PFSK-1 (cell line): ENCODE measurements around the gene NFATC4. TPM values are rescaled to one million over a fixed set of nuclear protein-coding genes. Genes with fewer than 3 reads are reported as not detected.

ENCODE experiments used
- FOXP2 ChIP-seq: optimal IDR thresholded peaks from 2 replicates; pipeline ENCODE3; 2011; ENCODE audit warnings: borderline replicate concordance, control low read depth, inconsistent platforms; ENCODE audit not compliant: insufficient read depth; ENCODE audit errors: extremely low read length, extremely low read depth
- POLR2AphosphoS5 ChIP-seq: IDR thresholded peaks from 2 replicates; pipeline ENCODE4 v1.6.1; 2012; ENCODE audit warnings: low read depth, mild to moderate bottlenecking, control low read depth, low read length, moderate library complexity
- SIN3A ChIP-seq: IDR thresholded peaks from 2 replicates; pipeline ENCODE4 v1.6.1; 2012; ENCODE audit warnings: mild to moderate bottlenecking, low read length, moderate library complexity, borderline replicate concordance; ENCODE audit not compliant: insufficient read depth
- TAF1 ChIP-seq: IDR thresholded peaks from 2 replicates; pipeline ENCODE4 v1.6.1; 2012; ENCODE audit warnings: low read length, control low read depth, borderline replicate concordance; ENCODE audit not compliant: insufficient read depth
- polyA plus RNA-seq: library from polyadenylated mRNA; unstranded; fragments of >200 nt; gene quantifications from one replicate; pipeline ENCODE4 v1.2.1, GENCODE V29; 2012; ENCODE audit warnings: low read depth, missing spikeins; ENCODE audit not compliant: insufficient read length
- TF ChIP-seq, protein P1 (sequence below), 2 experiments: IDR thresholded peaks; 2 replicates each; pipeline versions ENCODE4 v1.6.1 to v1.8.0; 2011 to 2012; ENCODE audit warnings: low read depth in 2 of 2, low read length in 2 of 2, control low read depth in 1 of 2, inconsistent platforms in 1 of 2, mild to moderate bottlenecking in 1 of 2, moderate library complexity in 1 of 2; ENCODE audit not compliant: insufficient read depth in 1 of 2

NFATC4 gene
- 110 TPM for polyA plus RNA-seq

DNA sequence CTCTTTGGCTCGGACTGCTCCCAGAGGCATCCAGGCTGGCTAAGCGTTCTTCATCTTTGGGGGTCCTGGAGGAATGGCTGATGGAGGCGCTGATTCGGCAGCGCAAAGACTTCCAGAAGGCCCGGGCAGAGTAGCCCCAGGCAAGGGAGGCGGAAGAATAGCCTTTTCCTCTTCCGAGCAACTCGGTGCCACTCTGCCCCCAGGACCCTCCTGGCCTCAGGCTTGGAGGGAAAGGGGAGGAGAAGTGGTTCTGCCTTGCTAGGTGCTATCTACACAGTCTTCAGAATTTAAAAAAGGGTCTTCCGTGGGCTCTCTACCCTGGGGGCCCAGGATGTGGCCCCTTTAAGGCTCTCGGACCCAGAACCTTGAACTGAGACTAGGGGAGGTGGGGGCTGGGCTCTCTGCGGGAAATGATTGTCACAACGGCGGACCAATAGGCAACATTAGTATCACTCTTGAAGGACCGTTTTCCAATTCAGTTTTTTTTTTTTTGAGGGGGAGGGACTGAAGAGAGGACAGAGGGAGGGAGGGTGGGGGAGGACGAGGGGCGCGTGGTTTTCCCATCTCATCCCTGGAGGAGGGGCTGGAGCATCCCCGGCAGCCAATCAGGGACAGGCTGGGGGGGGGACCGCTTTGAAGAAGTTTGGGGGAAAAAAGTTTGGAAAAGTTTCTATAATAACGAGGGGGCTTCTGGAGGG lies at the start of gene NFATC4:
Gene NFATC4, plus strand, starts transcription at position 671 of the 698 bp plus-strand sequence. CDS start 157 bp downstream, outside the sequence.
- TF ChIP-seq, protein P1, sequence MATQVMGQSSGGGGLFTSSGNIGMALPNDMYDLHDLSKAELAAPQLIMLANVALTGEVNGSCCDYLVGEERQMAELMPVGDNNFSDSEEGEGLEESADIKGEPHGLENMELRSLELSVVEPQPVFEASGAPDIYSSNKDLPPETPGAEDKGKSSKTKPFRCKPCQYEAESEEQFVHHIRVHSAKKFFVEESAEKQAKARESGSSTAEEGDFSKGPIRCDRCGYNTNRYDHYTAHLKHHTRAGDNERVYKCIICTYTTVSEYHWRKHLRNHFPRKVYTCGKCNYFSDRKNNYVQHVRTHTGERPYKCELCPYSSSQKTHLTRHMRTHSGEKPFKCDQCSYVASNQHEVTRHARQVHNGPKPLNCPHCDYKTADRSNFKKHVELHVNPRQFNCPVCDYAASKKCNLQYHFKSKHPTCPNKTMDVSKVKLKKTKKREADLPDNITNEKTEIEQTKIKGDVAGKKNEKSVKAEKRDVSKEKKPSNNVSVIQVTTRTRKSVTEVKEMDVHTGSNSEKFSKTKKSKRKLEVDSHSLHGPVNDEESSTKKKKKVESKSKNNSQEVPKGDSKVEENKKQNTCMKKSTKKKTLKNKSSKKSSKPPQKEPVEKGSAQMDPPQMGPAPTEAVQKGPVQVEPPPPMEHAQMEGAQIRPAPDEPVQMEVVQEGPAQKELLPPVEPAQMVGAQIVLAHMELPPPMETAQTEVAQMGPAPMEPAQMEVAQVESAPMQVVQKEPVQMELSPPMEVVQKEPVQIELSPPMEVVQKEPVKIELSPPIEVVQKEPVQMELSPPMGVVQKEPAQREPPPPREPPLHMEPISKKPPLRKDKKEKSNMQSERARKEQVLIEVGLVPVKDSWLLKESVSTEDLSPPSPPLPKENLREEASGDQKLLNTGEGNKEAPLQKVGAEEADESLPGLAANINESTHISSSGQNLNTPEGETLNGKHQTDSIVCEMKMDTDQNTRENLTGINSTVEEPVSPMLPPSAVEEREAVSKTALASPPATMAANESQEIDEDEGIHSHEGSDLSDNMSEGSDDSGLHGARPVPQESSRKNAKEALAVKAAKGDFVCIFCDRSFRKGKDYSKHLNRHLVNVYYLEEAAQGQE (IDR thresholded peaks at IDR 0.05; ENCODE audit: insufficient read depth in 1 of 2, low read depth in 2 of 2, low read length in 2 of 2) = no peak
- TF ChIP-seq POLR2AphosphoS5 (no peak), SIN3A (no peak), FOXP2 (no peak), TAF1 (no peak)

DNA sequence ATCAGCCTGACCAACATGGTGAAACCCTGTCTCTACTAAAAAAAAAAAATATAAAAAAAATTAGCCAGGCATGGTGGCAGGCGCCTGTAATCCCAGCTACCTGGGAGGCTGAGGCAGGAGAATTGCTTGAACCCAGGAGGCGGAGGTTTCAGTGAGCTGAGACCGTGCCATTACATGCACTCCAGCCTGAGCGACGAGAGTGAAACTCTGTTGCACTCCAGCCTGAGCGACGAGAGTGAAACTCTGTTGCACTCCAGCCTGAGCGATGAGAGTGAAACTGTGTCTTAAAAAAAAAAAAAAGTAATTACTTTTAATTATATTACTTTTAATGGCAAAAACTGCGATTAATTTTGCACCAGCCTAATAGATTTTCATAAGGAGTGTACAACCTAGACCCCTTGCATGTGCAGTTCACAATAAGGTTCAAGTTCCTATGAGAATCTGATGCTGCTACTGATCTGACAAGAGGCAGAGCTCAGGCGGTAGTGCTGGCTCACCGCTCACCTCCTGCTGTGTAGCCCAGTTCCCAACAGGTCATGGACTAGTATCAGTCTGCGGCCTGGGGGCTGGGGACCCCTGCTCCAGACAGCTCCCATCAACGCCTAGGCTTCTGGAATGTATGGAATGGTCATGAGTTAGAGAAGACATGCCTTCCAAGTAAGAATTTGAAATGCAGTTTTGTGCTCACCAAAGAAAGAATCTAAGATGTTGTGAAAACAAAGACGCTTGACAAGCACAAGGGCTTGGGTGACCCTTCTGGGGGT lies 46.6 kb upstream of the NFATC4 start:
- TF ChIP-seq FOXP2 = no peak

DNA sequence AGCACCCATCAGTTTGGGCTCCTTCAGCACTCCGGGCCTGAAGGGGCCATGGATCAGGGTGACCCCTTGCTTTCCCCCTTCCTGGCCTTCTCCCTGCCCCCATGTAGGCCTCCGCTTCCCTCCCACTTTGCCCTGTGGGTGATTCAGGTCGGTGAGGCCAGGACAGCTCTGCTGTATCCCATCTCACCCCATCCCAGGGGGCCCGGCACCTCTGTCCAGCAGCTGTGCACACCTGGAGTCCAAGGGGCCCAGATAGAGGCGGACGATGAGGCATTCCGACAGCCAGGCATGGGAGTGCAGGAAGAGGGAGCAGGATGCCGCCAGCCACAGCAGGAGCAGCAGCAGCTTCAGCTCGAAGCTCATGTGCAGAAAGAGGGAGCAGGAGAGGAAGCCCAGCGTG lies 45.3 kb upstream of the NFATC4 start:
- TF ChIP-seq POLR2AphosphoS5 = no peak
- no peak for TF ChIP-seq SIN3A
- no peak for TF ChIP-seq FOXP2
- no peak for TF ChIP-seq TAF1
- TF ChIP-seq, protein P1 (IDR thresholded peaks at IDR 0.05; ENCODE audit: insufficient read depth in 1 of 2, low read depth in 2 of 2, low read length in 2 of 2) = no peak

DNA sequence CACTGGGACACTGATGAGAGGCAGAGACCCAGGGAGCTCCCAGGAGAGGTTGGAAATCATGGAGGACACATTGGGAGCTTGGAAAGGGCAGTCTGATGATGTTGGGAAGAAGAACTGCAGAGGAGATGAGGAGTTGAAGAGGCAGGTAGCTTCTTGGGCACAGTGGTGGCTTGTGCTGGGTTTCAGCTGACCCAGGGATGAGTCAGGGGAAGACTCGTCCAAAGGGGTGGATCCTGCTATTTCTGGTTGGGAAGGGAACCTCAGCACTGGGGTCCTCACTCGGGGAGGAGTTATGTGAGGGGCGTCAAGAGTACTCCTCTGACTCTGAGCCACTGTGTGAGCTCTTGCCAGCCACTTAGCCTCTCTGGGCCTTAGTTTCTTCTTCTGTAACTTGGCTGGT lies 44.6 kb upstream of the NFATC4 start:
- TF ChIP-seq TAF1 (no peak), POLR2AphosphoS5 (no peak), SIN3A (no peak), FOXP2 (no peak)
- TF ChIP-seq, protein P1 (IDR thresholded peaks at IDR 0.05; ENCODE audit: insufficient read depth in 1 of 2, low read depth in 2 of 2, low read length in 2 of 2) = no peak

DNA sequence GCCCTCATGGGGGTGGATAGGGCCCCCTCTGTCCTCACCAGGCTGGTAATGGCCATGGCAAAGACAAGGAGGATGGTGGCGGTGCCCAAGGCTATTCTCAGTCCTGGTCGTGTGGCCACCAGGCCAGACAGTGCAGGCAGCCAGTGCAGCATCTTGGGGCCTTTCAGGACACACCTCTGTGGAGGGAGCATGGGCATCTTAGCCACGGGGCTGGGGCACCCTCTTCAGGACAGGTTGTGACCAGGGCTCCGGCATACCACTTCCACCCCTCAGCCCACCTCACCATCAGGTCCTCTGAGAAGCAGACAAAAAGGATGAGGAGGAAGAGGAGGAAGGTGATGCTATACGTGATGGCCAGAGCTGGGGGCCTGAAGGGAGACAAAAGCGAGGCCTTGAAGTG lies 44.0 kb upstream of the NFATC4 start:
- no peak for TF ChIP-seq SIN3A
- no peak for TF ChIP-seq TAF1
- TF ChIP-seq, protein P1 (IDR thresholded peaks at IDR 0.05; ENCODE audit: insufficient read depth in 1 of 2, low read depth in 2 of 2, low read length in 2 of 2) = no peak
- no peak for TF ChIP-seq FOXP2
- TF ChIP-seq POLR2AphosphoS5 = no peak
